Upper lobe of left lung (tissue), 6 donors: Measurements from ENCODE around the gene GIMAP5. TPM values are rescaled to one million over a fixed set of nuclear protein-coding genes. Genes with fewer than 3 reads are reported as not detected.
A peak's percentile ranks its signal among the peaks of the same experiment; 100 is the strongest.

Source experiments
- ATAC-seq, 2 donors: fragments of 200-7000 bp; cut with Tn5 transposase; one replicate each; pipeline ENCODE4 v1.9.1; 2022; ENCODE audit warnings: mild to moderate bottlenecking in 2 of 2, moderate library complexity in 2 of 2; ENCODE audit not compliant: low FRiP score in 2 of 2
- DNase-seq, 2 donors: peaks; one replicate each; pipeline ENCODE4 v3.0.0-alpha.2; 2019 to 2020
- H3K27ac ChIP-seq, 4 donors: fragments of 200-600 bp; sonication (generic); one replicate each; pipeline ENCODE4 v1.5.1; 2016 to 2019
- H3K27me3 ChIP-seq, 4 donors: fragments of 200-600 bp; sonication (generic); one replicate each; pipeline ENCODE4 v1.5.1; 2017 to 2019
- H3K36me3 ChIP-seq, 4 donors: fragments of 200-600 bp; sonication (generic); one replicate each; pipeline ENCODE4 v1.5.1; 2016 to 2019
- H3K4me1 ChIP-seq, 4 donors: fragments of 200-600 bp; sonication (generic); one replicate each; pipeline ENCODE4 v1.5.1; 2018 to 2019
- H3K4me3 ChIP-seq, 4 donors: fragments of 200-600 bp; sonication (generic); one replicate each; pipeline ENCODE4 v1.5.1; 2017 to 2019; ENCODE audit warnings: mild to moderate bottlenecking in 2 of 4, moderate library complexity in 1 of 4
- H3K9me3 ChIP-seq, 4 donors: fragments of 200-600 bp; sonication (generic); one replicate each; pipeline ENCODE4 v1.5.1; 2018 to 2019
- CTCF ChIP-seq, 6 experiments: fragments of 450-650 bp in 4 of 6; fragments of 200-600 bp in 2 of 6; sonication (generic) in 2 of 6; IDR thresholded peaks; one replicate each; pipeline ENCODE4 v1.5.1; 2016 to 2019; ENCODE audit warnings: antibody characterized with exemption in 6 of 6
- EP300 ChIP-seq, 4 donors: sonication (generic); formaldehyde crosslinking; IDR thresholded peaks; one replicate each; pipeline ENCODE4 v1.5.1; 2017; ENCODE audit warnings: antibody characterized with exemption in 4 of 4, control low read depth in 2 of 4
- POLR2A ChIP-seq, 4 donors: fragments of 450-650 bp; IDR thresholded peaks; one replicate each; pipeline ENCODE4 v1.5.1; 2016 to 2017; ENCODE audit warnings: antibody characterized with exemption in 4 of 4, mild to moderate bottlenecking in 2 of 4
- POLR2AphosphoS5 ChIP-seq, 2 donors: sonication (generic); formaldehyde crosslinking; IDR thresholded peaks; one replicate each; pipeline ENCODE4 v1.5.1; 2017; ENCODE audit warnings: antibody characterized with exemption in 2 of 2
- WGBS, 2 donors: methylation state at CpG; one replicate each; pipeline ENCODE4 v1.1.5; 2017 to 2018; 5-methylcytosine and 5-hydroxymethylcytosine counted together
- total RNA-seq, 6 donors: library from RNA; depleted of rRNA in 4 of 6; stranded (reverse); fragments of >200 nt in 4 of 6; gene quantifications; one replicate each; pipeline versions ENCODE4 v1.1.0 to v1.2.1, GENCODE V29; 2016 to 2021
- donor health status: DM: no; HTN: no; CAD: no; lungs with moderate emphysema.
- donor health status: DM: no; HTN: yes; CAD: no; lungs with severe emphysema.

GIMAP5 gene
- total RNA-seq, 6 donors from 2014 or later = 28.0 to 103 (median 41.3) TPM

GRCh38 chr7:150745876-150746275 lies 8.7 kb downstream of the GIMAP5 start:
- no peaks in the 10 kb centered on the region for H3K9me3 ChIP-seq
- no peak overlapping the region for H3K4me3 ChIP-seq
- TF ChIP-seq EP300 (IDR thresholded peaks at IDR 0.05) = no peak
- no peaks in the 10 kb centered on the region for H3K27me3 ChIP-seq
- peaks cover 7 to 26% (median 19%) of the 10 kb centered on the region in 4 donors for H3K4me1 ChIP-seq
- WGBS, 2 donors = 76 to 78% methylated on average over 3 of the region's 3 CpGs
- peak in 1 of 2 donors; percentile 40 for DNase-seq
- H3K36me3 ChIP-seq = peaks cover 0 to 34% (median 22%) of the 10 kb centered on the region in 4 donors
- peak overlapping the region in 1 of 4 donors; percentile 27 for H3K27ac ChIP-seq
- no peak for ATAC-seq

GRCh38 chr7:150746921-150747320 lies 9.7 kb downstream of the GIMAP5 start:
- no peak for ATAC-seq
- H3K27ac ChIP-seq = peak overlapping the region in 1 of 4 donors; percentile 24
- no peaks in the 10 kb centered on the region for H3K27me3 ChIP-seq

GRCh38 chr7:150748376-150748775 lies 11.2 kb downstream of the GIMAP5 start:
- Histone ChIP-seq H3K9me3 (no peaks in the 10 kb centered on the region), H3K27ac (no peak overlapping the region), H3K4me1 (peaks cover 0 to 11% (median 6%) of the 10 kb centered on the region in 4 donors), H3K27me3 (no peaks in the 10 kb centered on the region), H3K36me3 (peaks cover 0 to 9% (median 3%) of the 10 kb centered on the region in 4 donors), H3K4me3 (no peak overlapping the region)
- 70 to 80% methylated on average over 4 of the region's 4 CpGs for WGBS, 2 donors
- TF ChIP-seq CTCF (IDR thresholded peaks at IDR 0.05) (no peak), EP300 (IDR thresholded peaks at IDR 0.05) (no peak), POLR2A (IDR thresholded peaks at IDR 0.05) (no peak), POLR2AphosphoS5 (IDR thresholded peaks at IDR 0.05) (no peak)
- no peak for DNase-seq
- no peak for ATAC-seq

More at GRCh38 chr7:150746921-150747320, 9.7 kb downstream of the GIMAP5 start:
- peaks cover 0 to 24% (median 16%) of the 10 kb centered on the region in 4 donors for H3K36me3 ChIP-seq
- DNase-seq = no peak
- WGBS, 2 donors = 75 to 82% methylated on average over 6 of the region's 6 CpGs
- peaks cover 7 to 24% (median 13%) of the 10 kb centered on the region in 4 donors for H3K4me1 ChIP-seq
- TF ChIP-seq EP300 (IDR thresholded peaks at IDR 0.05) (no peak), CTCF (IDR thresholded peaks at IDR 0.05) (no peak), POLR2A (IDR thresholded peaks at IDR 0.05) (no peak), POLR2AphosphoS5 (IDR thresholded peaks at IDR 0.05) (no peak)
- H3K4me3 ChIP-seq = no peak overlapping the region
- no peaks in the 10 kb centered on the region for H3K9me3 ChIP-seq

GRCh38 chr7:150751702-150752101 lies 14.5 kb downstream of the GIMAP5 start:
- DNase-seq = no peak
- Histone ChIP-seq H3K4me3 (no peak overlapping the region), H3K36me3 (no peaks in the 10 kb centered on the region), H3K27me3 (no peaks in the 10 kb centered on the region), H3K9me3 (no peaks in the 10 kb centered on the region), H3K4me1 (peaks cover 11 to 24% (median 19%) of the 10 kb centered on the region in 4 donors), H3K27ac (no peak overlapping the region)
- 52 to 62% methylated on average over 2 of the region's 2 CpGs for WGBS, 2 donors
- no peak for ATAC-seq
- TF ChIP-seq POLR2AphosphoS5 (IDR thresholded peaks at IDR 0.05) (no peak), CTCF (IDR thresholded peaks at IDR 0.05) (no peak), POLR2A (IDR thresholded peaks at IDR 0.05) (no peak), EP300 (IDR thresholded peaks at IDR 0.05) (no peak)

- H3K27me3 ChIP-seq = no peaks in the 10 kb centered on the region
- TF ChIP-seq EP300 (IDR thresholded peaks at IDR 0.05) = no peak
- TF ChIP-seq POLR2AphosphoS5 (IDR thresholded peaks at IDR 0.05) = no peak
- TF ChIP-seq CTCF (IDR thresholded peaks at IDR 0.05) = no peak
- TF ChIP-seq POLR2A (IDR thresholded peaks at IDR 0.05) = no peak
These were observed 16.0 kb downstream of the GIMAP5 start for GRCh38 chr7:150753239-150753638.

More at GRCh38 chr7:150753239-150753638, 16.0 kb downstream of the GIMAP5 start:
- Histone ChIP-seq H3K27ac (peak overlapping the region in 1 of 4 donors; percentile 30), H3K36me3 (no peaks in the 10 kb centered on the region), H3K4me3 (no peak overlapping the region), H3K4me1 (peaks cover 11 to 24% (median 19%) of the 10 kb centered on the region in 4 donors), H3K9me3 (no peaks in the 10 kb centered on the region)
- DNase-seq (no peak), ATAC-seq (peak in 1 of 2 donors; percentile 10)
- 38 to 54% methylated on average over 6 of the region's 6 CpGs for WGBS, 2 donors
